SU-DHL-6 (cell line): Measurements from ENCODE around the gene DGCR6.

ENCODE experiments used
- CTCF ChIP-seq: fragments of 200-600 bp; sonication (generic); IDR thresholded peaks from one replicate; pipeline ENCODE4 v1.5.1; 2017; ENCODE audit warnings: antibody characterized with exemption, mild to moderate bottlenecking, low read length, moderate library complexity; ENCODE audit not compliant: insufficient read depth, poor library complexity, severe bottlenecking
- EZH2phosphoT487 ChIP-seq: fragments of 200-600 bp; sonication (generic), shearing (Covaris generic); conservative IDR thresholded peaks from 2 replicates; pipeline ENCODE4 v1.6.1; 2018; ENCODE audit warnings: mild to moderate bottlenecking, antibody characterized with exemption, low read length, moderate library complexity, mixed read lengths

GRCh38 chr22:18933914-18934313 lies 27.8 kb downstream of the DGCR6 start:
- TF ChIP-seq CTCF (no peak), EZH2phosphoT487 (no peak)
